GM12878 (cell line): Measurements from ENCODE around the gene FARS2.

ENCODE experiments used
- EZH2 ChIP-seq: IDR thresholded peaks from 2 replicates; pipeline ENCODE4 v1.6.1; 2012; ENCODE audit warnings: low read depth, mild to moderate bottlenecking, control low read depth, inconsistent platforms, low read length, borderline replicate concordance; ENCODE audit not compliant: control insufficient read depth
- NFXL1 ChIP-seq: fragments of 450-650 bp; IDR thresholded peaks from 2 replicates; pipeline ENCODE4 v1.6.1; 2017; ENCODE audit warnings: antibody characterized with exemption, mild to moderate bottlenecking, borderline replicate concordance

DNA sequence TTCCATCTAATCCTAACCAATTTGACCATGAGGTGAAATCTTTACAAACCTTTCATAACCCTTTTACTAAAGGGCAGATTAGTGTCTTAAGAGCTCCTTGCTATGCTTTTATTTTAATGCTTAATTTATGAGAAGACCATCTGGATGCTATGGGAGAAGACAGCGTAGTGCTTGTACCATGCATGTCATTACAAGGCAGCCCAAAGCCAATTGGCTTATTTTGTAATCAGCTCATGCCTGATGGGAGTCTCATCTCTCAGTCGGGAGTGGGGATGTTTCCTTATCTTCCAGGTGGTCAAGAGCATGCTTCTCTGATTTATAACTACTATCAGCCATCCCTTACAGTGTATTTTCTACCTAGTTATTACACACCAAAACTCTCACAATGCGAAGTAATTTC is 304.7 kb downstream of the FARS2 start:
- TF ChIP-seq EZH2 (no peak), NFXL1 (no peak)
